HepG2 (cell line): ENCODE measurements around the gene ANAPC1. TPM values are rescaled to one million over a fixed set of nuclear protein-coding genes. Genes with fewer than 3 reads are reported as not detected.

Source experiments
- BCLAF1 ChIP-seq: fragments of 450-650 bp; IDR thresholded peaks from 2 replicates; pipeline ENCODE4 v1.6.1; 2017; ENCODE audit warnings: mild to moderate bottlenecking
- CSRNP1 ChIP-seq: sonication (generic); formaldehyde crosslinking; IDR thresholded peaks from 2 replicates; pipeline ENCODE4 v1.8.1; 2023; ENCODE audit warnings: mild to moderate bottlenecking, missing genetic modification reagents
- FIP1L1 ChIP-seq: fragments of 200-400 bp; formaldehyde crosslinking; IDR thresholded peaks from 2 replicates; pipeline ENCODE4 v1.6.1; 2018; ENCODE audit warnings: low read depth, mild to moderate bottlenecking, low read length, moderate library complexity, borderline replicate concordance; ENCODE audit not compliant: insufficient read depth
- JUND ChIP-seq: sonication (generic); formaldehyde crosslinking; IDR thresholded peaks from 2 replicates; pipeline ENCODE4 v1.8.0; 2022; ENCODE audit warnings: mild to moderate bottlenecking, missing genetic modification reagents
- KDM1A ChIP-seq: IDR thresholded peaks from 2 replicates; pipeline ENCODE4 v1.6.1; 2016; ENCODE audit warnings: missing compliant biosample characterization
- PHF5A ChIP-seq: IDR thresholded peaks from one replicate; pipeline ENCODE4 v1.6.1; 2018; ENCODE audit warnings: low read depth, missing genetic modification reagents; ENCODE audit not compliant: unreplicated experiment
- PRDM4 ChIP-seq: sonication (generic); formaldehyde crosslinking; IDR thresholded peaks from 2 replicates; pipeline ENCODE4 v1.9.0; 2021; ENCODE audit warnings: missing genetic modification reagents, borderline replicate concordance
- RBM39 ChIP-seq: fragments of 200-400 bp; formaldehyde crosslinking; IDR thresholded peaks from one replicate; pipeline ENCODE4 v1.6.1; 2018; ENCODE audit warnings: antibody characterized with exemption, mild to moderate bottlenecking, low read depth, low read length; ENCODE audit not compliant: poor library complexity, severe bottlenecking
- RXRB ChIP-seq: IDR thresholded peaks from 2 replicates; pipeline ENCODE4 v1.6.1; 2016; ENCODE audit warnings: borderline replicate concordance, missing genetic modification reagents, missing compliant biosample characterization
- ZBTB20 ChIP-seq: sonication (generic); formaldehyde crosslinking; IDR thresholded peaks from 2 replicates; pipeline ENCODE4 v1.8.1; 2023; ENCODE audit warnings: missing genetic modification reagents, low read depth, mild to moderate bottlenecking, borderline replicate concordance
- ZBTB21 ChIP-seq: sonication (generic); formaldehyde crosslinking; IDR thresholded peaks from 2 replicates; pipeline ENCODE4 v1.4.0; 2020; ENCODE audit warnings: missing genetic modification reagents
- ZBTB3 ChIP-seq: sonication (generic); formaldehyde crosslinking; IDR thresholded peaks from 2 replicates; pipeline ENCODE4 v1.4.0; 2020; ENCODE audit warnings: low read depth, mild to moderate bottlenecking, moderate library complexity, missing genetic modification reagents, borderline replicate concordance
- ZFP36 ChIP-seq: fragments of 150-350 bp; IDR thresholded peaks from 2 replicates; pipeline ENCODE4 v1.6.1; 2018; ENCODE audit warnings: borderline replicate concordance, low read length, low read depth; ENCODE audit not compliant: partially characterized antibody
- ZNF10 ChIP-seq: sonication (generic); formaldehyde crosslinking; IDR thresholded peaks from 2 replicates; pipeline ENCODE4 v1.4.0; 2020; ENCODE audit warnings: mild to moderate bottlenecking, low read depth, missing genetic modification reagents, borderline replicate concordance
- ZNF20 ChIP-seq: sonication (generic); formaldehyde crosslinking; IDR thresholded peaks from 2 replicates; pipeline ENCODE4 v1.4.0; 2020; ENCODE audit warnings: mild to moderate bottlenecking, moderate library complexity, missing genetic modification reagents
- ZNF292 ChIP-seq: sonication (generic); formaldehyde crosslinking; IDR thresholded peaks from 2 replicates; pipeline ENCODE4 v1.8.1; 2022; ENCODE audit warnings: mild to moderate bottlenecking, low read depth, missing genetic modification reagents, borderline replicate concordance
- ZNF512B ChIP-seq: sonication (generic); formaldehyde crosslinking; IDR thresholded peaks from 2 replicates; pipeline ENCODE4 v1.5.1; 2020; ENCODE audit warnings: missing genetic modification reagents, mild to moderate bottlenecking, borderline replicate concordance
- ZNF703 ChIP-seq: sonication (generic); formaldehyde crosslinking; IDR thresholded peaks from 2 replicates; pipeline ENCODE4 v1.5.1; 2020; ENCODE audit warnings: missing genetic modification reagents, mild to moderate bottlenecking, moderate library complexity, borderline replicate concordance
- polyA plus RNA-seq, 8 experiments: library from polyadenylated mRNA; depleted of rRNA in 3 of 8; stranded (reverse) in 7 of 8; unstranded in 1 of 8; fragments of >200 nt; fragmentation: Illumina TruSeq in 4 of 8; extraction: Trizol in 4 of 8; gene quantifications; 2 replicates each; pipeline versions ENCODE4 v1.2.1 to v1.2.3, GENCODE V29; 2011 to 2016; ENCODE audit warnings: low read depth in 4 of 8, missing spikeins in 1 of 8, mixed read lengths in 1 of 8; ENCODE audit not compliant: insufficient read depth in 1 of 8
- total RNA-seq, 5 experiments: library from RNA; depleted of rRNA; stranded (reverse); fragments of >200 nt; fragmentation: Illumina TruSeq; extraction: Trizol; gene quantifications; 2 replicates each; pipeline ENCODE4 v1.2.3, GENCODE V29; 2016; ENCODE audit warnings: low read depth in 1 of 5

The ANAPC1 gene
- total and polyA plus RNA-seq, 2 of the 13 experiments (the other 11 are each of a cell fraction or from before 2014, with no cell fraction given): 50.0 to 89.7 TPM

GRCh38 chr2:111897924-111898702, 14.1 kb upstream of the ANAPC1 start, which contains the start of gene MERTK (continued):
- TF ChIP-seq ZNF703 (CRISPR knock-in tag): no peak
- TF ChIP-seq FIP1L1: no peak
- 0 out of 2 replicates have a peak, but pooled peaks have one; percentile 71 for TF ChIP-seq ZNF512B (CRISPR knock-in tag)
- TF ChIP-seq KDM1A (CRISPR knock-in tag): no peak
- TF ChIP-seq PRDM4 (CRISPR knock-in tag): peak; percentile 76; the same call in 1 of the 2 replicates
- 0 out of 2 replicates have a peak, but pooled peaks have one; percentile 14 for TF ChIP-seq ZBTB3 (CRISPR knock-in tag)
- no peak; the same call in 1 of the 2 replicates for TF ChIP-seq ZBTB21 (CRISPR knock-in tag)
- no peak for TF ChIP-seq BCLAF1
- TF ChIP-seq JUND: no peak
- no peak for TF ChIP-seq ZBTB20 (CRISPR knock-in tag)
- peak; percentile 47 for TF ChIP-seq PHF5A (CRISPR knock-in tag)
- TF ChIP-seq RXRB (CRISPR knock-in tag): peak; percentile 68
- TF ChIP-seq ZNF292: no peak
- TF ChIP-seq ZNF20 (CRISPR knock-in tag): no peak
- no peak for TF ChIP-seq CSRNP1
- peak; percentile 93 for TF ChIP-seq RBM39
- no peak for TF ChIP-seq ZNF10 (CRISPR knock-in tag)
- TF ChIP-seq ZFP36: no peak
